Smooth muscle cell (in vitro differentiated cells): Measurements from ENCODE around the gene USF2. TPM values are rescaled to one million over a fixed set of nuclear protein-coding genes. Genes with fewer than 3 reads are reported as not detected.

Experiments used
- polyA plus RNA-seq: library from polyadenylated mRNA; unstranded; fragments of >200 nt; fragmentation: Nextera tagmentation; extraction: Ambion mirVana; gene quantifications from 2 replicates; pipeline ENCODE4 v1.2.1, GENCODE V29; 2016
- total RNA-seq: library from RNA; depleted of rRNA; stranded (reverse); fragments of >200 nt; gene quantifications from 2 replicates; pipeline ENCODE4 v1.2.3, GENCODE V29; 2014

The USF2 gene
- total and polyA plus RNA-seq, 2 experiments from 2014 or later, result 20.0 to 34.4 TPM

Other genes with a start within 250 kb of the USF2 start
- gene SCN1B, start 238.5 kb upstream of the USF2 start, total RNA-seq, result 0.99 and 3.3 TPM in 2 replicates
- gene SCN1B, start 238.5 kb upstream of the USF2 start, polyA plus RNA-seq, result 2.2 and 4.6 TPM in 2 replicates
- 1.9 and 4.1 TPM in 2 replicates for gene HPN, start 227.2 kb upstream of the USF2 start, total RNA-seq
- 1.3 and 6.6 TPM in 2 replicates for gene HPN, start 227.2 kb upstream of the USF2 start, polyA plus RNA-seq
- gene FXYD3, start 153.1 kb upstream of the USF2 start, total RNA-seq, result 26.3 and 37.0 TPM in 2 replicates
- gene FXYD3, start 153.1 kb upstream of the USF2 start, polyA plus RNA-seq, result 23.0 and 67.1 TPM in 2 replicates
- 0.22 TPM in 1 of 2 replicates, not detected in the other for gene LGI4, start 133.9 kb upstream of the USF2 start, total RNA-seq
- 0.17 and 0.24 TPM in 2 replicates for gene LGI4, start 133.9 kb upstream of the USF2 start, polyA plus RNA-seq
- gene FXYD1, start 130.1 kb upstream of the USF2 start, total RNA-seq, result 3.2 and 3.5 TPM in 2 replicates
- 2.7 and 3.0 TPM in 2 replicates for gene FXYD1, start 130.1 kb upstream of the USF2 start, polyA plus RNA-seq
- not detected in 2 replicates for gene FXYD7, start 125.7 kb upstream of the USF2 start, total RNA-seq
- gene FXYD7, start 125.7 kb upstream of the USF2 start, polyA plus RNA-seq, result not detected in 2 replicates
- gene FXYD5, start 114.2 kb upstream of the USF2 start, total RNA-seq, result 89.3 and 133 TPM in 2 replicates
- 205 and 246 TPM in 2 replicates for gene FXYD5, start 114.2 kb upstream of the USF2 start, polyA plus RNA-seq
- not detected in 2 replicates for gene FAM187B, start 40.2 kb upstream of the USF2 start, total RNA-seq
- gene FAM187B, start 40.2 kb upstream of the USF2 start, polyA plus RNA-seq, result not detected in 2 replicates
- gene LSR, start 20.0 kb upstream of the USF2 start, total RNA-seq, result 11.3 and 14.0 TPM in 2 replicates
- gene LSR, start 20.0 kb upstream of the USF2 start, polyA plus RNA-seq, result 14.2 and 85.3 TPM in 2 replicates
- not detected in 2 replicates for gene HAMP, start 13.6 kb downstream of the USF2 start, total RNA-seq
- gene HAMP, start 13.6 kb downstream of the USF2 start, polyA plus RNA-seq, result not detected in 2 replicates
- not detected in 2 replicates for gene MAG, start 23.2 kb downstream of the USF2 start, total RNA-seq
- not detected in 2 replicates for gene MAG, start 23.2 kb downstream of the USF2 start, polyA plus RNA-seq
- not detected in 2 replicates for gene CD22, start 60.2 kb downstream of the USF2 start, total RNA-seq
- gene CD22, start 60.2 kb downstream of the USF2 start, polyA plus RNA-seq, result not detected in 2 replicates
- not detected in 2 replicates for gene FFAR1, start 78.9 kb downstream of the USF2 start, total RNA-seq
- not detected in 2 replicates for gene FFAR1, start 78.9 kb downstream of the USF2 start, polyA plus RNA-seq
- gene FFAR3, start 89.5 kb downstream of the USF2 start, total RNA-seq, result not detected in 2 replicates
- gene FFAR3, start 89.5 kb downstream of the USF2 start, polyA plus RNA-seq, result not detected in 2 replicates
- not detected in 2 replicates for gene GPR42, start 102.1 kb downstream of the USF2 start, total RNA-seq
- not detected in 2 replicates for gene GPR42, start 102.1 kb downstream of the USF2 start, polyA plus RNA-seq
- not detected in 2 replicates for gene FFAR2, start 179.3 kb downstream of the USF2 start, total RNA-seq
- not detected in 2 replicates for gene FFAR2, start 179.3 kb downstream of the USF2 start, polyA plus RNA-seq
- 203 and 298 TPM in 2 replicates for gene KRTDAP, start 221.5 kb downstream of the USF2 start, total RNA-seq
- 41.7 and 68.3 TPM in 2 replicates for gene KRTDAP, start 221.5 kb downstream of the USF2 start, polyA plus RNA-seq
- gene DMKN, start 244.7 kb downstream of the USF2 start, total RNA-seq, result 46.5 and 132 TPM in 2 replicates
- 31.2 and 75.4 TPM in 2 replicates for gene DMKN, start 244.7 kb downstream of the USF2 start, polyA plus RNA-seq